Suprapubic skin (tissue), 4 donors: ENCODE measurements around the gene COQ10B.

ENCODE experiments used
- CTCF ChIP-seq, 2 donors: fragments of 200-600 bp in 1 of 2; fragments of 450-650 bp in 1 of 2; sonication (generic) in 1 of 2; IDR thresholded peaks; one replicate each; pipeline ENCODE4 v1.5.1; 2016 to 2019; ENCODE audit warnings: antibody characterized with exemption in 2 of 2, mild to moderate bottlenecking in 1 of 2, moderate library complexity in 1 of 2
- POLR2A ChIP-seq, 2 donors: fragments of 450-650 bp; IDR thresholded peaks; one replicate each; pipeline ENCODE4 v1.6.1; 2017; ENCODE audit warnings: antibody characterized with exemption in 2 of 2, mild to moderate bottlenecking in 2 of 2, moderate library complexity in 2 of 2
- POLR2AphosphoS5 ChIP-seq, 3 donors: sonication (generic); formaldehyde crosslinking; IDR thresholded peaks; one replicate each; pipeline ENCODE4 v1.6.1; 2017; ENCODE audit warnings: antibody characterized with exemption in 3 of 3

DNA sequence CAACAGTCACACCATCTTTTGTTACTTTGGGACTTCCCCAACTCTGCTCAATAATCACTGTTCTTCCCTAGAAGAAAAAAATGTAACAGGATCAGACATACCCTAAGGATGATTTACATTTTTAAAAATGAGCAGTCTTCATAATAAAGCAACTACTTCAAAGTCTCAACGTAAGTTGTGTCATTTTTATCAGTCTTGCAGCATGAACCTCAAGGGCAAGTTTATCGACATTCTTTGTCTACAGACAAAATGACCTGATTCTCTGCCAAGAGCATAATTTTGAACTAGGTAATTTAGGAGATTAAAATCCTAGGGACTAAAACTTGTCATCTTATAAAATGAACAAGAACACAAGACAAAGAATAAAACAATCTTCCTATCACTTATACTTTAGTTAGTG, 44.0 kb downstream of the COQ10B start:
- TF ChIP-seq CTCF (IDR thresholded peaks at IDR 0.05) (no peak), POLR2A (IDR thresholded peaks at IDR 0.05) (no peak), POLR2AphosphoS5 (IDR thresholded peaks at IDR 0.05) (no peak)
